Right lobe of liver (tissue), 4 donors: ENCODE results near the gene DOK1.
A peak's percentile ranks its signal among the peaks of the same experiment; 100 is the strongest.

Experiments used
- POLR2A ChIP-seq: fragments of 450-650 bp; IDR thresholded peaks from one replicate; pipeline ENCODE4 v1.6.1; 2017; ENCODE audit warnings: antibody characterized with exemption, mild to moderate bottlenecking
- TF ChIP-seq, protein P1 (sequence below), 4 donors: fragments of 200-600 bp in 3 of 4; fragments of 450-650 bp in 1 of 4; IDR thresholded peaks; one replicate each; pipeline versions ENCODE4 v1.5.1 to v1.8.0; 2016 to 2022; ENCODE audit warnings: antibody characterized with exemption in 4 of 4, mild to moderate bottlenecking in 2 of 4
- donor health status: DM: no; HTN: no; CAD: no.
- donor health status: DM: no; HTN: no; CAD: no.
- donor health status: DM: no; HTN: yes; CAD: no.

DNA sequence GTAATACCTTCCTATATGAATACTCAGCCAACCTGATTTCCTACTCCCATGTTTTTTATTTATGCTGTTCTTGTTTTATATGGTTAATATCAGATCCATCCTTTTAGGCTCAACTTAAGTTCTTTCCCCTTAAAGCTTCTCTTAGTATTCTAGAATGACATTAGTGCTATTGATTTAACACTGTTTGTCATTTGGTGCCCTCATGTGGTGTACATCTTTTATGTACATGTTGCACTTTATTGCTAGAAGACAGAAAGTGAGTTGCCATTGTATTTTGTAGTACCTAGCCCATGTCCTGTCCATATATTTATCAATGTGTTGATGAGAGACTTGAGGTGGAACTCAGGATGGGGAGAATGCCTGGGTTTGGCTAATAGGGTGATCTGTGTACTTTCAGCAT is 22.3 kb upstream of the DOK1 start:
- TF ChIP-seq, protein P1, sequence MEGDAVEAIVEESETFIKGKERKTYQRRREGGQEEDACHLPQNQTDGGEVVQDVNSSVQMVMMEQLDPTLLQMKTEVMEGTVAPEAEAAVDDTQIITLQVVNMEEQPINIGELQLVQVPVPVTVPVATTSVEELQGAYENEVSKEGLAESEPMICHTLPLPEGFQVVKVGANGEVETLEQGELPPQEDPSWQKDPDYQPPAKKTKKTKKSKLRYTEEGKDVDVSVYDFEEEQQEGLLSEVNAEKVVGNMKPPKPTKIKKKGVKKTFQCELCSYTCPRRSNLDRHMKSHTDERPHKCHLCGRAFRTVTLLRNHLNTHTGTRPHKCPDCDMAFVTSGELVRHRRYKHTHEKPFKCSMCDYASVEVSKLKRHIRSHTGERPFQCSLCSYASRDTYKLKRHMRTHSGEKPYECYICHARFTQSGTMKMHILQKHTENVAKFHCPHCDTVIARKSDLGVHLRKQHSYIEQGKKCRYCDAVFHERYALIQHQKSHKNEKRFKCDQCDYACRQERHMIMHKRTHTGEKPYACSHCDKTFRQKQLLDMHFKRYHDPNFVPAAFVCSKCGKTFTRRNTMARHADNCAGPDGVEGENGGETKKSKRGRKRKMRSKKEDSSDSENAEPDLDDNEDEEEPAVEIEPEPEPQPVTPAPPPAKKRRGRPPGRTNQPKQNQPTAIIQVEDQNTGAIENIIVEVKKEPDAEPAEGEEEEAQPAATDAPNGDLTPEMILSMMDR (IDR thresholded peaks at IDR 0.05), result peak in 3 of 4 donors; percentile 40 to 49 (median 41)
- TF ChIP-seq POLR2A, result no peak
